Lower lobe of right lung (tissue), 2 donors: ENCODE measurements around the gene PRPF40B. TPM values are rescaled to one million over a fixed set of nuclear protein-coding genes. Genes with fewer than 3 reads are reported as not detected.

Source experiments
- ATAC-seq, 2 donors: fragments of 200-7000 bp; cut with Tn5 transposase; one replicate each; pipeline ENCODE4 v1.9.1; 2020 to 2022; ENCODE audit warnings: mild to moderate bottlenecking in 2 of 2, moderate library complexity in 2 of 2
- DNase-seq: peaks from one replicate; pipeline ENCODE4 v3.0.0-alpha.2; 2020
- H3K27ac ChIP-seq: fragments of 200-600 bp; one replicate; pipeline ENCODE4 v1.8.0; 2022
- H3K27me3 ChIP-seq: fragments of 200-600 bp; one replicate; pipeline ENCODE4 v1.8.0; 2022; ENCODE audit warnings: low read depth
- H3K36me3 ChIP-seq: fragments of 200-600 bp; one replicate; pipeline ENCODE4 v1.8.0; 2022; ENCODE audit warnings: mild to moderate bottlenecking
- H3K4me1 ChIP-seq: fragments of 200-600 bp; one replicate; pipeline ENCODE4 v1.8.0; 2022
- H3K4me3 ChIP-seq: fragments of 200-600 bp; one replicate; pipeline ENCODE4 v1.8.0; 2022; ENCODE audit warnings: mild to moderate bottlenecking
- H3K9me3 ChIP-seq: fragments of 200-600 bp; one replicate; pipeline ENCODE4 v1.8.0; 2022
- CTCF ChIP-seq: fragments of 200-600 bp; IDR thresholded peaks from one replicate; pipeline ENCODE4 v1.8.0; 2022; ENCODE audit warnings: antibody characterized with exemption, mild to moderate bottlenecking
- intact Hi-C: fragments of 100-400 bp; cut with DNase I; formaldehyde crosslinking; loops from one replicate; pipeline ENCODE4 v1.11.0; 2022
- total RNA-seq: library from RNA; stranded (reverse); fragmentation: NEBNext Ultra II Directional; extraction: Animal tissue kit (Norgen Biotek cat#: 25700); gene quantifications from one replicate; pipeline ENCODE4 v1.2.1, GENCODE V29; 2021
- donor health status: DM: no; HTN: yes; CAD: no; lungs with severe emphysema.

PRPF40B gene
- total RNA-seq, 1 donor from 2014 or later, result 19.3 TPM

- DNase-seq, result no peak
- H3K9me3 ChIP-seq, result no peaks in the 10 kb centered on the region
- H3K4me1 ChIP-seq, result peaks cover 54% of the 10 kb centered on the region
- no peak for TF ChIP-seq CTCF
- H3K27ac ChIP-seq, result no peak overlapping the region
- intact Hi-C loops, result no loop called here
- peaks cover 93% of the 10 kb centered on the region for H3K36me3 ChIP-seq
- no peaks in the 10 kb centered on the region for H3K27me3 ChIP-seq
- no peak for ATAC-seq
- no peak overlapping the region for H3K4me3 ChIP-seq
Measured at GRCh38 chr12:49649892-49650291, 26.5 kb downstream of the PRPF40B start.

- no peaks in the 10 kb centered on the region for H3K27me3 ChIP-seq
- H3K36me3 ChIP-seq, result peaks cover 94% of the 10 kb centered on the region
- no peaks in the 10 kb centered on the region for H3K9me3 ChIP-seq
- ATAC-seq (no peak), DNase-seq (no peak)
- peaks cover 38% of the 10 kb centered on the region for H3K4me1 ChIP-seq
- intact Hi-C loops, result no loop called here
- H3K27ac ChIP-seq, result no peak overlapping the region
- no peak overlapping the region for H3K4me3 ChIP-seq
- TF ChIP-seq CTCF, result no peak
Measured at GRCh38 chr12:49651855-49652254, 28.5 kb downstream of the PRPF40B start.

- no peaks in the 10 kb centered on the region for H3K9me3 ChIP-seq
- no peak overlapping the region for H3K27ac ChIP-seq
- intact Hi-C loops, result no loop called here
- no peak overlapping the region for H3K4me3 ChIP-seq
- H3K4me1 ChIP-seq, result peaks cover 26% of the 10 kb centered on the region
- no peak for ATAC-seq
- peaks cover 94% of the 10 kb centered on the region for H3K36me3 ChIP-seq
- TF ChIP-seq CTCF, result no peak
- no peak for DNase-seq
- H3K27me3 ChIP-seq, result no peaks in the 10 kb centered on the region
Measured at GRCh38 chr12:49652921-49653520, 29.7 kb downstream of the PRPF40B start.

GRCh38 chr12:49654715-49655114, 31.4 kb downstream of the PRPF40B start:
- no peaks in the 10 kb centered on the region for H3K27me3 ChIP-seq
- intact Hi-C loops, result no loop called here
- ATAC-seq, result no peak
- no peaks in the 10 kb centered on the region for H3K9me3 ChIP-seq
- H3K4me3 ChIP-seq, result no peak overlapping the region
- H3K27ac ChIP-seq, result peak overlapping the region; percentile 0
- peaks cover 88% of the 10 kb centered on the region for H3K36me3 ChIP-seq
- peaks cover 9% of the 10 kb centered on the region for H3K4me1 ChIP-seq
- no peak for DNase-seq
- no peak for TF ChIP-seq CTCF

- Histone ChIP-seq H3K4me1 (peaks cover 12% of the 10 kb centered on the region), H3K4me3 (no peak overlapping the region), H3K27me3 (no peaks in the 10 kb centered on the region), H3K36me3 (peaks cover 83% of the 10 kb centered on the region), H3K27ac (peak overlapping the region; percentile 49), H3K9me3 (no peaks in the 10 kb centered on the region)
- peak in 1 of 2 donors; percentile 6 for ATAC-seq
- intact Hi-C loops, result no loop called here
- TF ChIP-seq CTCF, result no peak
- DNase-seq, result no peak
Measured at GRCh38 chr12:49655595-49656236, 32.4 kb downstream of the PRPF40B start.
